Epithelial cell of esophagus (primary cell): ENCODE measurements around the gene ROBO4.

Experiments
- DNase-seq: peaks from one replicate; pipeline ENCODE4 v3.0.0; 2010; ENCODE audit warnings: low read depth
- H3K4me3 ChIP-seq: 2 replicates; pipeline ENCODE4 v1.5.1; 2011; ENCODE audit warnings: mild to moderate bottlenecking, low read length, control low read depth
- TF ChIP-seq, protein P1 (sequence below): IDR thresholded peaks from 2 replicates; pipeline ENCODE4 v1.5.1; 2011; ENCODE audit warnings: low read depth, mild to moderate bottlenecking, low read length, control low read depth, inconsistent platforms; ENCODE audit not compliant: insufficient read depth; ENCODE audit errors: missing control alignments

ROBO4 gene

DNA sequence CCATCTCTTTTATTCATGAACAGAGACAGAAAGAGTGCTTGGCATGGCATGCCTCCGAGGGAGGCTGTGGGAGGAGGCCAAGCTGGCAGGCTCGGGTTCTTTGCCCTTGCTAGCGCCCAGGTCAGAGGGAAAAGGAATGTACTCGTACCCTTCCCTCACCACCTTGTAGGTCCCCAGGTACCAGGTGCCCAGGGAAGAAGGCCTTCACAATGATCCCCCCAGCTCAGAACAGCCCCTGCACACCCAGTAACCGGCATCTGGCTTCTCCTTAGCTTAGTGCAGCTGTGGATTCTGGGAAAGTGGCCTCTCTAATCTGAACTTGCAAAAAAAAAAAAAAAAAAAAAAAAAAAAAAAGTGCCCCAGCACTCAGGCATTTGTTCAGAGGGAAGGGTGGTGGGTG is 22.7 kb upstream of the ROBO4 start:
- H3K4me3 ChIP-seq, result no peak overlapping the region
- TF ChIP-seq, protein P1, sequence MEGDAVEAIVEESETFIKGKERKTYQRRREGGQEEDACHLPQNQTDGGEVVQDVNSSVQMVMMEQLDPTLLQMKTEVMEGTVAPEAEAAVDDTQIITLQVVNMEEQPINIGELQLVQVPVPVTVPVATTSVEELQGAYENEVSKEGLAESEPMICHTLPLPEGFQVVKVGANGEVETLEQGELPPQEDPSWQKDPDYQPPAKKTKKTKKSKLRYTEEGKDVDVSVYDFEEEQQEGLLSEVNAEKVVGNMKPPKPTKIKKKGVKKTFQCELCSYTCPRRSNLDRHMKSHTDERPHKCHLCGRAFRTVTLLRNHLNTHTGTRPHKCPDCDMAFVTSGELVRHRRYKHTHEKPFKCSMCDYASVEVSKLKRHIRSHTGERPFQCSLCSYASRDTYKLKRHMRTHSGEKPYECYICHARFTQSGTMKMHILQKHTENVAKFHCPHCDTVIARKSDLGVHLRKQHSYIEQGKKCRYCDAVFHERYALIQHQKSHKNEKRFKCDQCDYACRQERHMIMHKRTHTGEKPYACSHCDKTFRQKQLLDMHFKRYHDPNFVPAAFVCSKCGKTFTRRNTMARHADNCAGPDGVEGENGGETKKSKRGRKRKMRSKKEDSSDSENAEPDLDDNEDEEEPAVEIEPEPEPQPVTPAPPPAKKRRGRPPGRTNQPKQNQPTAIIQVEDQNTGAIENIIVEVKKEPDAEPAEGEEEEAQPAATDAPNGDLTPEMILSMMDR, result no peak

GRCh38 chr11:124919898-124920297 is 22.2 kb upstream of the ROBO4 start:
- TF ChIP-seq, protein P1, result no peak

More for the DNA sequence above, 22.7 kb upstream of the ROBO4 start:
- DNase-seq, result no peak

GRCh38 chr11:124918950-124919349 is 21.3 kb upstream of the ROBO4 start, which contains the start of gene HEPN1:
TSS of gene HEPN1 (plus strand) at chr11:124919250.
- TF ChIP-seq, protein P1, result no peak
- H3K4me3 ChIP-seq, result no peak within 1 kb of the TSS
- DNase-seq, result no peak

More at GRCh38 chr11:124919898-124920297, 22.2 kb upstream of the ROBO4 start:
- DNase-seq, result no peak
- no peak overlapping the region for H3K4me3 ChIP-seq

DNA sequence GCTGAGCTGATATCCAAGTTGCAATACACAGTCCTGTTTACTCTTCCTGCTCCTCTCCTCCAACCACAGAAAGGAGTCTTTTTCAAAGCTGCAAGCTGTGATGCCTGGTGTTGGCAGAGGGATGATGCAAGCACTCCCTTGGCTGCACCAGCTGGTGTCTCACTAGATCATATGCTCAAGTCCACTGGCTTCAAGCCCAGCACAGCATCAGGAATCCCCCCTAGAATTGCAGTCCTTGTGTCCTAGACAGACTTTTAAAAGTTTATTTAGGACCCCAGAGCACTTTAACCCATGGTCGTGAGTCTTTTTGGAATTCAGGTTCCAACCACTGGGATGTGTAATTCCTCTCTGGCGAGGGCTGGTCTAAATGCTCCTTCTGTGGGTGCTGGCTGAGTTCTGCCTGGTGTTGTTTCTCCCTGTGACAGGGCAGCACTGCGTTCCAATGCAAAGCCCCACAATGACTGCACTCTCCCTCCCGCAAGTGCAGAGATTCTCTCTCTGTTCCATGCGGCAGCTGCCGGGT is 19.5 kb upstream of the ROBO4 start:
- TF ChIP-seq, protein P1, result no peak
- H3K4me3 ChIP-seq, result no peak overlapping the region
- DNase-seq, result no peak

GRCh38 chr11:124916370-124916710 is 18.7 kb upstream of the ROBO4 start:
- TF ChIP-seq, protein P1, result no peak
- no peak overlapping the region for H3K4me3 ChIP-seq

GRCh38 chr11:124915541-124916369 is 18.1 kb upstream of the ROBO4 start:
- DNase-seq, result no peak
- TF ChIP-seq, protein P1, result no peak
- H3K4me3 ChIP-seq, result no peak overlapping the region

More at GRCh38 chr11:124916370-124916710, 18.7 kb upstream of the ROBO4 start:
- no peak for DNase-seq

DNA sequence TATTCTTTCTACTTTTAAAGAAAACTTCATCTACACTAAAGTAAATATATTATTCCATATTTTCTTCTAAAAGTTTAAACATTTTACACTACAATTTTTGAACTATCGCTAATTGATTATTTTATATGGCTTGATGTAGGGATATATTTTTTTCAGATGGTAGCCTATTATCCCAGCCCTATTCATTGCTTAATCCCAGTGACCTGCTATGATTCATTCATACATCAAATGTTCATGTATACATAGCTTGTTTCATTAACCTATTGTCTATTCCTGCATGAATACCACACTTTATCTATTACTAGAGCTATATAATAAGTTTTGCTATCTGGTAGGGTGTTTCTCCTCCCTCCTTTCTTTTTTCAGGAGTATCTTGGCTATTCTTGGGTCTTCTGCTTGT is 5.0 kb upstream of the ROBO4 start:
- TF ChIP-seq, protein P1, result no peak
- H3K4me3 ChIP-seq, result no peak overlapping the region
- peak; percentile 67 for DNase-seq
